IMR-90 (cell line): Measurements from ENCODE around the gene ANTXR1. TPM values are rescaled to one million over a fixed set of nuclear protein-coding genes. Genes with fewer than 3 reads are reported as not detected.

ENCODE experiments used
- ATAC-seq: fragments of 200-7000 bp; cut with Tn5 transposase; 2 replicates; pipeline ENCODE4 v1.9.1; 2020; ENCODE audit warnings: low read depth, mild to moderate bottlenecking, moderate library complexity
- BruUV-seq: library from RNA; stranded (reverse); fragments of 400-500 nt; replicated peaks from 2 replicates; lab custom pipeline; 2021; lab: Mats Ljungman, UMichigan
- CTCF ChIA-PET: fragments of 300-600 bp; formaldehyde crosslinking; extraction: SDS; loops from one replicate; lab custom pipeline; 2021; ENCODE audit warnings: antibody characterized with exemption; lab: Yijun Ruan, JAX
- POLR2A ChIA-PET: fragments of 300-600 bp; sonication (Branson Sonifier 250); formaldehyde crosslinking; loops from one replicate; lab custom pipeline; 2022; ENCODE audit warnings: antibody characterized with exemption; ENCODE audit not compliant: unreplicated experiment; lab: Charles Lee
- DNase-seq: peaks from one replicate; pipeline ENCODE4 v3.0.0; 2013
- H2AFZ ChIP-seq: replicated peaks from 2 replicates; pipeline ENCODE3; 2013; ENCODE audit warnings: low read length, mild to moderate bottlenecking; ENCODE audit not compliant: poor library complexity
- H2AK5ac ChIP-seq: 2 replicates; pipeline ENCODE4 v1.6.1; 2013; ENCODE audit warnings: low read depth, low read length, inconsistent platforms
- H2AK9ac ChIP-seq: replicated peaks from 2 replicates; pipeline ENCODE3; 2013; ENCODE audit warnings: mild to moderate bottlenecking, low read depth, low read length, moderate library complexity; ENCODE audit not compliant: poor library complexity
- H2BK120ac ChIP-seq: 2 replicates; pipeline ENCODE4 v1.6.1; 2013; ENCODE audit warnings: low read depth, low read length, inconsistent platforms
- H2BK15ac ChIP-seq: 3 replicates; pipeline ENCODE4 v1.6.1; 2013; ENCODE audit warnings: low read depth, low read length, inconsistent platforms
- H2BK20ac ChIP-seq: 2 replicates; pipeline ENCODE4 v1.6.1; 2013; ENCODE audit warnings: low read depth, mild to moderate bottlenecking, inconsistent platforms, low read length, moderate library complexity
- H2BK5ac ChIP-seq: 2 replicates; pipeline ENCODE4 v1.6.1; 2013; ENCODE audit warnings: mild to moderate bottlenecking, low read depth, low read length, inconsistent platforms; ENCODE audit not compliant: poor library complexity, severe bottlenecking
- H3K14ac ChIP-seq: replicated peaks from 2 replicates; pipeline ENCODE4 v1.6.1; 2013; ENCODE audit warnings: low read depth, low read length, inconsistent platforms
- H3K18ac ChIP-seq: 2 replicates; pipeline ENCODE4 v1.6.1; 2013; ENCODE audit warnings: low read depth, low read length, control low read depth
- H3K23ac ChIP-seq: 2 replicates; pipeline ENCODE4 v1.6.1; 2013; ENCODE audit warnings: low read depth, low read length, inconsistent platforms
- H3K27ac ChIP-seq: 2 replicates; pipeline ENCODE4 v1.5.1; 2013; ENCODE audit warnings: mild to moderate bottlenecking, control low read depth, low read length; ENCODE audit not compliant: insufficient read depth
- H3K27me3 ChIP-seq: 2 replicates; pipeline ENCODE4 v1.6.1; 2013; ENCODE audit warnings: low read length; ENCODE audit not compliant: control insufficient read depth, insufficient read depth
- H3K36me3 ChIP-seq: 2 replicates; pipeline ENCODE4 v1.6.1; 2013; ENCODE audit warnings: low read length, mixed read lengths; ENCODE audit not compliant: control insufficient read depth, insufficient read depth
- H3K4ac ChIP-seq: 2 replicates; pipeline ENCODE4 v1.6.1; 2013; ENCODE audit warnings: low read depth, low read length, inconsistent platforms
- H3K4me1 ChIP-seq: 2 replicates; pipeline ENCODE4 v1.6.1; 2013; ENCODE audit warnings: low read length, mixed read lengths; ENCODE audit not compliant: control insufficient read depth, insufficient read depth
- H3K4me2 ChIP-seq: 2 replicates; pipeline ENCODE4 v1.6.1; 2013; ENCODE audit warnings: low read depth, mild to moderate bottlenecking, control low read depth, low read length, moderate library complexity
- H3K4me3 ChIP-seq: 2 replicates; pipeline ENCODE4 v1.5.1; 2013; ENCODE audit warnings: low read depth, mild to moderate bottlenecking, control low read depth, low read length, moderate library complexity; ENCODE audit not compliant: insufficient read depth
- H3K56ac ChIP-seq: 2 replicates; pipeline ENCODE4 v1.6.1; 2013; ENCODE audit warnings: low read length, inconsistent platforms; ENCODE audit not compliant: insufficient read depth; ENCODE audit errors: extremely low read depth
- H3K79me1 ChIP-seq, 2 experiments: 2 replicates each; pipeline ENCODE4 v1.6.1; 2013; ENCODE audit warnings: low read length in 2 of 2, inconsistent platforms in 1 of 2, low read depth in 1 of 2
- H3K9ac ChIP-seq: 2 replicates; pipeline ENCODE4 v1.6.1; 2013; ENCODE audit warnings: low read depth, low read length, control low read depth
- H3K9me1 ChIP-seq: 2 replicates; pipeline ENCODE4 v1.6.1; 2013; ENCODE audit warnings: low read length, inconsistent platforms; ENCODE audit not compliant: insufficient read depth
- H3K9me3 ChIP-seq: 2 replicates; pipeline ENCODE4 v1.6.1; 2013; ENCODE audit warnings: low read length; ENCODE audit not compliant: control insufficient read depth, insufficient read depth
- H4K20me1 ChIP-seq: 2 replicates; pipeline ENCODE4 v1.6.1; 2013; ENCODE audit warnings: low read length, inconsistent platforms; ENCODE audit not compliant: insufficient read depth
- H4K5ac ChIP-seq: 2 replicates; pipeline ENCODE4 v1.6.1; 2013; ENCODE audit warnings: mild to moderate bottlenecking, low read depth, low read length, control low read depth
- H4K8ac ChIP-seq, 2 experiments: 2 replicates each; pipeline ENCODE4 v1.6.1; 2013; ENCODE audit warnings: low read depth in 2 of 2, low read length in 2 of 2, control low read depth in 1 of 2, inconsistent platforms in 1 of 2
- H4K91ac ChIP-seq: 2 replicates; pipeline ENCODE4 v1.6.1; 2013; ENCODE audit warnings: low read depth, low read length, inconsistent platforms; ENCODE audit not compliant: insufficient read depth
- BHLHE40 ChIP-seq: fragments of 150-350 bp; IDR thresholded peaks from 2 replicates; pipeline ENCODE4 v1.6.1; 2016; ENCODE audit warnings: mild to moderate bottlenecking, low read depth, low read length
- CEBPB ChIP-seq: IDR thresholded peaks from 2 replicates; pipeline ENCODE4 v1.6.1; 2012; ENCODE audit warnings: low read depth, low read length, improper control_type of control experiment
- CHD1 ChIP-seq: IDR thresholded peaks from 2 replicates; pipeline ENCODE4 v1.6.1; 2012; ENCODE audit warnings: low read depth, low read length, improper control_type of control experiment
- CTCF ChIP-seq: conservative IDR thresholded peaks from 2 replicates; pipeline ENCODE4 v1.5.1; 2012; ENCODE audit warnings: mild to moderate bottlenecking, low read depth, low read length, improper control_type of control experiment
- FOS ChIP-seq: fragments of 150-350 bp; IDR thresholded peaks from 2 replicates; pipeline ENCODE4 v1.6.1; 2016; ENCODE audit warnings: low read depth, low read length
- MAFK ChIP-seq: IDR thresholded peaks from 2 replicates; pipeline ENCODE4 v1.6.1; 2012; ENCODE audit warnings: low read depth, low read length, improper control_type of control experiment
- MAZ ChIP-seq: IDR thresholded peaks from 2 replicates; pipeline ENCODE4 v1.6.1; 2012; ENCODE audit warnings: low read depth, mild to moderate bottlenecking, low read length, improper control_type of control experiment, moderate library complexity, borderline replicate concordance
- MXI1 ChIP-seq: IDR thresholded peaks from 2 replicates; pipeline ENCODE4 v1.6.1; 2012; ENCODE audit warnings: low read depth, mild to moderate bottlenecking, low read length, moderate library complexity, borderline replicate concordance
- NFE2L2 ChIP-seq: fragments of 150-350 bp; IDR thresholded peaks from 2 replicates; pipeline ENCODE4 v1.6.1; 2016; ENCODE audit warnings: low read depth, mild to moderate bottlenecking, low read length
- RAD21 ChIP-seq: IDR thresholded peaks from 2 replicates; pipeline ENCODE4 v1.6.1; 2012; ENCODE audit warnings: low read length, improper control_type of control experiment
- RFX5 ChIP-seq: IDR thresholded peaks from 2 replicates; pipeline ENCODE4 v1.8.0; 2012; ENCODE audit warnings: low read depth, mild to moderate bottlenecking, low read length, moderate library complexity
- SMC3 ChIP-seq: fragments of 150-350 bp; IDR thresholded peaks from 2 replicates; pipeline ENCODE4 v1.6.1; 2016; ENCODE audit warnings: low read depth, mild to moderate bottlenecking, antibody characterized with exemption, low read length, moderate library complexity
- WGBS, 2 experiments: methylation state at CpG; one replicate each; pipeline versions ENCODE4 v1.1.5 to v1.1.7; 2013; ENCODE audit warnings: missing lambda C conversion rate in 2 of 2; ENCODE audit not compliant: insufficient read length in 1 of 2; ENCODE audit errors: extremely low coverage in 2 of 2; 5-methylcytosine and 5-hydroxymethylcytosine counted together
- dilution Hi-C: fragments of 300-500 bp; cut with HindIII; formaldehyde crosslinking; loops from one replicate; pipeline ENCODE4 v1.14.3; 2018; ENCODE audit warnings: low sequenced_read_pairs; ENCODE audit not compliant: unreplicated experiment
- in situ Hi-C: fragments of 300-500 bp; cut with MboI; formaldehyde crosslinking; loops from 3 replicates; pipeline ENCODE4 v1.14.3; 2019; ENCODE audit warnings: low sequenced_read_pairs, inconsistent platforms, mixed read lengths
- intact Hi-C: fragments of 100-400 bp; cut with micrococcal nuclease; formaldehyde crosslinking; loops from 2 replicates; pipeline ENCODE4 v1.10.0; 2022
- polyA plus RNA-seq, 3 experiments: library from polyadenylated mRNA; depleted of rRNA; stranded (reverse); fragments of >200 nt; gene quantifications; 2 replicates each; pipeline ENCODE4 v1.2.3, GENCODE V29; 2012; ENCODE audit warnings: low replicate concordance in 1 of 3
- total RNA-seq: library from RNA; depleted of rRNA; stranded (reverse); fragments of >200 nt; gene quantifications from 2 replicates; pipeline ENCODE4 v1.2.3, GENCODE V29; 2012

ANTXR1 gene
- total and polyA plus RNA-seq, 2 of the 4 experiments (the other 2 are of a cell fraction) = 27.2 to 36.9 TPM

DNA sequence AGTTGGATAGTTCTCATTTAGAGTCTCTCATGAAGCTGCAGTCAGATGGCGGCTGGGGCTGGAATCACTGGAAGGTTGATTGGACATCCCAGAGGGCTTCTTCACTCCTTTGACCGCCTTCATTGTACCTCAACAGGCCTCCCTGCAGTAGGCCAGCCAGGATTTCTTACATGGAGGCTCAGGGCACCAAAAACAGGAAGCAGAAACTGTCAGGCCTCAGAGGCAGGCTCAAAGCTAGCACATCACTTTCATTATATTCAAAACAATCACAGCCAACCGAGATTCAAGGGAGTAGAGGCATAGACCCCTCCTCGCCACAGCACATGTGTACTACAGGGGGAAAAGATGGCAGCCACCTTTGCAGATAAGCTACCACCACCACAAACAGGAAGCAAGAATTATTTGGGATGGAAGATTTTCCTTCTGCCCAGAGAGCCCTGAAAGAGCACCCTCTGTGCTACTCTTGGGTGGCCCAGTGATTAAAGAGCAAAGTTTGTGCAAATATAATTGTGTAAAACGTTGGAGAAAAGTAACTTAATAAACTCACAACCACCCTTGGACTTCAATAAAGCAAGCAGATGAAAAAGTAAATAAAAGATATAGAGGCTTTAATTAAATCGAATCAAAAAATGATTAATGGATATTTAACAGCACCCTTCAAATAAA lies 218.8 kb downstream of the ANTXR1 start:
- H3K18ac ChIP-seq = peak overlapping the region; percentile 57
- in situ Hi-C loops = no loop called here
- H3K27ac ChIP-seq = 0 out of 2 replicates have a peak overlapping the region, but pooled peaks have one; percentile 16
- no peak overlapping the region for H2BK5ac ChIP-seq
- peak overlapping the region; percentile 95 for H4K5ac ChIP-seq
- ChIA-PET CTCF (interaction anchor here (0.6 kb wide), 1 partner anchor 219 kb away, joined by 3 read pairs; the partner anchor contains the start of gene ANTXR1), POLR2A (no interaction called here)
- no peak overlapping the region for H2BK120ac ChIP-seq
- BruUV-seq = no TSS peak
- no peak overlapping the region for H4K91ac ChIP-seq
- no peak overlapping the region for H2AK9ac ChIP-seq
- dilution Hi-C loops = no loop called here
- 100% methylated on average over 1 of the region's 6 CpGs; no CpG with 5 or more reads in 1 of the 2 experiments for WGBS, 2 experiments
- peaks cover 4 to 16% of the 10 kb centered on the region in 2 experiments; a peak in 3 of 4 replicates for H3K79me1 ChIP-seq
- ATAC-seq = no peak
- intact Hi-C loops = no loop called here
- H3K56ac ChIP-seq = no peak overlapping the region
- peak overlapping the region; percentile 24 to 38; a peak in 2 of 4 replicates for H4K8ac ChIP-seq
- no peak overlapping the region for H3K4me2 ChIP-seq
- H4K20me1 ChIP-seq = no peaks in the 10 kb centered on the region
- peaks cover 25% of the 10 kb centered on the region for H3K36me3 ChIP-seq
- TF ChIP-seq MAFK (no peak), SMC3 (no peak), CHD1 (no peak), CEBPB (no peak), RFX5 (no peak), CTCF (no peak), MAZ (no peak), FOS (no peak), MXI1 (no peak), BHLHE40 (no peak), NFE2L2 (no peak), RAD21 (no peak)
- H3K23ac ChIP-seq = no peak overlapping the region
- peak overlapping the region; percentile 25 for H2AK5ac ChIP-seq
- no peaks in the 10 kb centered on the region for H3K27me3 ChIP-seq
- peak overlapping the region; percentile 29 for H2BK20ac ChIP-seq
- no peak overlapping the region for H2AFZ ChIP-seq
- H3K4ac ChIP-seq = 0 out of 2 replicates have a peak overlapping the region, but pooled peaks have one; percentile 25
- H3K14ac ChIP-seq = no peak overlapping the region
- H2BK15ac ChIP-seq = no peak overlapping the region; the same call in 2 of the 3 replicates
- peaks cover 4% of the 10 kb centered on the region for H3K9me1 ChIP-seq
- H3K4me1 ChIP-seq = peaks cover 3% of the 10 kb centered on the region; the same call in 1 of the 2 replicates
- H3K9me3 ChIP-seq = no peaks in the 10 kb centered on the region
- no peak for DNase-seq
- no peak overlapping the region for H3K9ac ChIP-seq
- H3K4me3 ChIP-seq = no peak overlapping the region
